GM18511 (cell line): Measurements from ENCODE around the gene LMBR1.

Experiments
- ATAC-seq: cut with Tn5 transposase; IDR thresholded peaks from one replicate; pipeline ENCODE4 v1.9.1; 2021; ENCODE audit warnings: mild to moderate bottlenecking, moderate library complexity; ENCODE audit not compliant: unreplicated experiment

Gene LMBR1

DNA sequence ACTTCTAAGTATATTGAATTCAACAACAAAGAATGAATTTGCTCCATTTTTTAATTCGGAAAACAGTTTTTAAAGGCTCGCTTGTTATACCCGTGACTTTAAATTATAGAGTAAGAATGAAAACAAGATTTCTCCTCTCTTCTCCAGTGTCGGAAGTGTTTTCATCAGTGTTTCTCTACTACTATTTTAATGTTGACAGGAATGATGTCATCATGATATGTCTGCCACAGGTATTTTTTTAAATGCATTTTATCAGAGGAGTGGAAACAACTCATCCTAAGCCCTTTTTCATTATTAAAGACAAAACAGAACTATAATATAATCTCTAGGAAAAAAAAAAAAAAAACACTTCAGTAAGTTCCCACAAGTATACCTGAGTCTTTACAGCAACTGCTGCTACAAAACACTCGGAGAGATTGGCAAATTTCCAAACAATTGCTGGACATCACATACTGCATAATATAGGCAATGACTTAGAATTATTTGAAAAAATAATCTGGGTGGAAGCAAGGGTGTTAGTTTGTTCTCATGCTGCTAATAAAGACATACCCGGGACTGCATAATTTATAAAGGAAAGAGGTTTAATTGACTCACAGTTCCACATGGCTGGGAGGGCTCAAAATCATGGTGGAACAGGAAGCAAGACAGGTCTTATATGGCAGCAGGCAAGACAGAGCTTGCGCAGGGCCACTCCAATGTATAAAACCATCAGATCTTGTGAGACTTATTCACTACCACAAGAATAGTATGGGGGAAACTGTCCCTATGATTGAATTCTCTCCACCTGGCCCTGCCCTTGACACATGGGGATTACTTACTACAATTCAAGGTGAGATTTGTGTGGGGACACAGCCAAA lies 257.2 kb downstream of the LMBR1 start:
- ATAC-seq = no peak

DNA sequence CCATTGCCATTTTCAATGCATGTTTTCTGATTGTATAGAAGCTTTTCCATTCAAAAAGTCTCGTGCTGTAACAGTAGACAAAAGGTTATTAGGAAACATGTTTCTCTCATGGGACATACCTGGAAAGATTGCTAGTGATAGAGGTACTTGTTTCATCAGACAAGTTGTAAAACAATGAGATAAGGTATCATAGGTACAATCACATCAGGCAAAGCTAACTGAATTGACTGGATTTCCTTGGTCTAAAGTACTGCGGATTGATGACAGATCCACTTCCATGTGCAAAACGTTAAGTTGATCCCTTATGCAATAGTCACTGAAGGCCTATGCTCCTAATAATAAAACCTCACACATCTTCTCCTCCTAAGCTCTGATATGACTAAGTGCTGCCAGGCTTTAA lies 258.9 kb downstream of the LMBR1 start:
- no peak for ATAC-seq

DNA sequence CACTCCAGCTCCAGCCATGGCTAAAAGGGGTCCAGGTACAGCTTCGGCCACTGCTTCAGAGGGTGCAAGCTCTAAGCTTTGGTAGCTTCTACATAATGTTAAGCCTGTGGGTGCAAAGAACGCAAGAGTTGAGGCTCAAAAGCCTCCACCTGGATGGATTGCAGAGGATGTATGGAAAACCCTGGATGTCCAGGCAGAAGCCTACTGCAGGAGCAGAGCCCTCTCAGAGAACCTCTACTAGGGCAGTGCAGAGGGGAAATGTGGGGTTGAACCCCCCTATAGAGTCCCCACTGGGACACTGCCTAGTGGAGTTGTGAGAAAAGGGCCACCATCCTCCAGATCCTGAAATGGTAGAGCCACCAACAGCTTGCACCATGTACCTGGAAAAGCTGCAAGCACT lies 263.1 kb downstream of the LMBR1 start:
- no peak for ATAC-seq

- no peak for ATAC-seq
Observed at GRCh38 chr7:156628562-156628961, 264.4 kb downstream of the LMBR1 start.
